Ramos (cell line): ENCODE measurements around the gene BARHL1.

Source experiments
- in situ Hi-C: fragments of 300-500 bp; cut with MboI; formaldehyde crosslinking; loops from one replicate; pipeline ENCODE4 v1.14.3; 2022; ENCODE audit warnings: low sequenced_read_pairs; ENCODE audit not compliant: unreplicated experiment

Gene BARHL1

GRCh38 chr9:132585954-132586829, 3.8 kb downstream of the BARHL1 start:
- in situ Hi-C loops = no loop called here

DNA sequence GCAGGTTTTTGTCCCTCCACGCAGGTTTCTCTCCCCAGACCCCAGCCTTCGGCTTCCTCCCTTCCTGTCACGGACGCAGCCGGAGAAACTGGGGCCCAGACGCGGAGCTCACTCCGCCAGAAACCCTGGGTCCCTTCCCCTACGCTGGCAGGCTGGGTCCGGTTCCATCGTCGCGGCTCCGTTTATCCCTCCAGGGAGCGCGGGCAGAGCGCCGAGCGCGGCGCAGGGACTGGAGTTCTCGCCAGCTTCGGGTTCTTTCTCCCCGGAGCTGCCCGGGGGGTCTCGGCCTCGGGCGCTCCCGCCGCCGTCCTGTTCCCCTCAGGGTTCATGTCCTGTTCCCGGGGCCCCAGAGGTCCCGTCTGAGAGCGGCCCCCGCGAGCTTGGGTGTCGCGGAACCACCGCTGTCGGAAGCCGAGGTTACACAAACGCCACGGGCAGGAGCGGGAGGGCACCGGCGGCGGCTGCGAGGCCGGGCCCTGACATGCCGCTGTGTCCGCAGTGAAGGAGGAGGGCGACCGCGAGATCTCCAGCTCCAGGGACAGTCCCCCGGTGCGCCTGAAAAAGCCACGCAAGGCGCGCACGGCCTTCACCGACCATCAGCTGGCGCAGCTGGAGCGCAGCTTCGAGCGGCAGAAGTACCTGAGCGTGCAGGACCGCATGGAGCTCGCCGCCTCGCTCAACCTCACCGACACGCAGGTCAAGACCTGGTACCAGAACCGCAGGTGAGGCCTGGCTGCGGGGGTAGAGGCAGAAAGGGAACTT, 4.6 kb downstream of the BARHL1 start:
- in situ Hi-C loops = no loop called here

- in situ Hi-C loops = no loop called here
These were observed 5.2 kb downstream of the BARHL1 start for GRCh38 chr9:132587592-132587955.

- in situ Hi-C loops = no loop called here
These were observed 5.7 kb downstream of the BARHL1 start for GRCh38 chr9:132588098-132588497.

DNA sequence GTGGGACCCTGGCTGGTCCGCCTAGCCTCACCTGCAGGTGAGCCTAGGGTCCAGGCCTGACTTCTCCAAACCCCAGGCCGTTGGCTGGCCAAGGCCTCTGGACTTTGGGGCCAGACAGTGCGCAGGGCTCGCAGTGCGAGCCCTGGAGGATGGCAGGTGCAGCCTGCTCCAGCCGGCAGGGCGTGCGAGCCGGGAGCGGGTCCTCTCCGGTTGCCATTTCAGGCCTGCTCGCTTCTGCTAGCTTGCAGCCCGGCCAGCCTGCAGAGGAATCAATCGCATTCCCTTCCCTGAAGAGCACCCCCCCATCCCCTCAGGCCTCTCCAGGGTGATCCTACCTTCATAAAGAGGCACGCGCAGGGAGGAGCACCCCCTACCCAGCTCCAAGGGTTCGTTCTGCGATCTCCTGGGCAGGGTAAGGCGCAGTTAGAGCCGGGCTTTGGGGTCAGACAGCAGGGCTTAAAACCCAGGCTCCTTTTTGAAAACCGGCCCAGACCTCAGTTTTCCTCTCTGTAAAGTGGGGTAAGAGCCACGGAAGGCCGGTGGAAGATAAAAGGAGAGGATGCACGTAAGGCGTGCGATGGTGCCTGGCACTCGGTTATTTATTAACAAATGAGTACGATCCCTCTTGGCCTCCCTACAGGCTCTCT, 6.2 kb downstream of the BARHL1 start:
- in situ Hi-C loops = no loop called here

DNA sequence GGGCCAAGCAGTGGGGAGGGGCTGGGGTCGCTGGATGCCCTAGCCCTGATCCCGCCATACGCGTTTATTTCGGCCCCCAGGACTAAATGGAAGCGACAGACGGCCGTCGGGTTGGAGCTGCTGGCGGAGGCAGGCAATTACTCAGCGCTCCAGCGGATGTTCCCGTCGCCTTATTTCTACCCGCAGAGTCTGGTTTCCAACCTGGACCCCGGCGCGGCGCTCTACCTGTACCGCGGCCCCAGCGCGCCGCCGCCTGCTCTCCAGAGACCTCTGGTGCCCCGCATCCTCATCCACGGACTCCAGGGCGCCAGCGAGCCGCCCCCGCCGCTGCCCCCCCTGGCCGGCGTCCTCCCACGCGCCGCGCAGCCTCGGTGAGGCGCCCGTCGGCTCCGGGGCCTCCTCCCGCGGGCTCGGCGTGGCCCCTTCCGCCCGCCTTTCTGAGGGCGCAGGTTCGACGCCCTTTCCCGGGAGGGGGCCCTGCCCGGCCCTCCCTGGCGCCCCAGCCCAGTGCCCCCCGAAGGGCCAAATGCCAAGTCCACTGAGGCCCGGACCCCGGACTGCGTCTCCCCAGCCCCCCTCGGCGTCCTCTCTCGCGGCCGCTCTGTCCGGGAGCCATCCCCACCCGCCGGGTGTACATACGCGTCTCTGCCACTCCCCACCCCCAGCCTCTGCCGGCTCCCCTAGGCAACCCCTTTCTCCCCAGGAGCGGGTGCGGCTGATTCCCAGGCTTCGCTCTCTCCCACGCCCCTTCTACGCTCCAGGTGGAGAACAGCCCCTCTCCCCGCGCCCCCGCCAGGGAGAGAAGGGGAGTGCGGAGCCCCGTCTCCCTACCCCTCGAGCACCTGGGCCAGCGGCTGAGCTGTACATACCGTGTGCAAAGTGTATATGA, 7.0 kb downstream of the BARHL1 start:
- in situ Hi-C loops = no loop called here

- in situ Hi-C loops = no loop called here
These were observed 7.6 kb downstream of the BARHL1 start for GRCh38 chr9:132590037-132590317.

GRCh38 chr9:132590318-132591182, 8.1 kb downstream of the BARHL1 start:
- in situ Hi-C loops = no loop called here

GRCh38 chr9:132591244-132591643, 8.8 kb downstream of the BARHL1 start:
- in situ Hi-C loops = no loop called here

DNA sequence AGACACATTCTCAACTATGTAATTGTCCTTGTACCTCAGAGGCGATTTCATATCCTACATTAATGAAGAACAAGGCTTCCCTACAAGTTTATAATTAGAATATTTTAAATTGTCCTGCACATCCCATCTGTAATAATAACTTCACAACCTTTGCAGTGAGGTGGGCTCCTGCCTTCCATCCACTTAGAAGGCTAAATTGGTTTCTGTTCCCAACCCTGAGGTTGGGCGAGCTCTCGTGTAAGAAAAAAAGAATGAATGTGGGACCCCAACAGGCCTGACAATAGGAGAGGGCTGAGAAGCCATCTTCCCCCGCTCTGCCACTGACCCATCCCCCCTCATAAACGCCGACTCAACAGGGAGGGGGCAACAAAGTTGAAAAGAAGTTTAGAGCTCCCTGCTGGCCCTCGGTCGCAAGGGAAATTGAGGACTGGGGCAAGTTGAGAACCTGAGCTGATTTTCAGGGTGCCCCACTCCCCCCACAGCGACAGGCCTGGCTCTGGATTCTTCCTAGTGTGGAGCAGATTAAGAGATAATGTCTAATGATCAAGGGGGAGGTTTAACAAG, 9.4 kb downstream of the BARHL1 start:
- in situ Hi-C loops = no loop called here

DNA sequence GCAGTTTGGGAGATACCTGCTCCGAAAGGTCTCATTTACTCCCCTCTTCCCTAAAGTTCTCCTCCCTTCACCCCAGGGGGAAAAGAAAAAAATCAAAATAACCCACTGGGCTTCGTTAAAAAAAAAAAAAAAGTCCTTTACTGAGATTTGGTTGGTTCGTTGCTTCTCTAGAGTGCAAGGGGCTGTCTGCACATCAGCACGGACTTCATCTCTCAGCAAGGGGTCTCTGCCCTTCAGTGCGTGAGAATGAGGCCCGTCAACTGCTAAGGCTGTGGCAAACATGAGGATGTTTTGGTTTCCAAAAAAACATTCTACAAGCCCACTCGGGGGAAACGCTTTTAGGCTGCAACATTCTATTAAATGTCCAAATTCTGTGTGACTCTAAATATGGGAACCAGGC, 10.0 kb downstream of the BARHL1 start:
- in situ Hi-C loops = no loop called here

GRCh38 chr9:132594412-132594811, 12.0 kb downstream of the BARHL1 start:
- in situ Hi-C loops = no loop called here

GRCh38 chr9:132595319-132595718, 12.9 kb downstream of the BARHL1 start:
- in situ Hi-C loops = no loop called here

DNA sequence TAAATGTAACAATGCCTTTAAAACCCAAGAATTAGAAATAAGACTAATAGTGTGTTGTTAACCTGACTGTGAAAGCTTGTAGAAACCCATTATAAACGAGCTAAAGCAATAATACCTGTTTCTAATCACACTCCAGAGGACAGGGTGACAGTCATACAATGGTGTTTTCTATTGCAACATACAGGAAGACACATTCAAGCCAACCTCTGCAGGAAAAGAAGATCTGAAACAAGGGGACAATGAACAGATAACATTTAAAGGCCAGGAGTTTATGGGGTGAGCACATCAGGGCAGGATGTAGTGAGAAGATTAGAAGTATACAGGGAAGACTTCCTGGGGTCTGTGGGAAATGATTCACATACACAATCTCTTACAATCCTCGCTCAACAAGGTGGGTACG, 13.8 kb downstream of the BARHL1 start:
- in situ Hi-C loops = no loop called here

- in situ Hi-C loops = no loop called here
These were observed 14.8 kb downstream of the BARHL1 start for GRCh38 chr9:132597073-132597775.

DNA sequence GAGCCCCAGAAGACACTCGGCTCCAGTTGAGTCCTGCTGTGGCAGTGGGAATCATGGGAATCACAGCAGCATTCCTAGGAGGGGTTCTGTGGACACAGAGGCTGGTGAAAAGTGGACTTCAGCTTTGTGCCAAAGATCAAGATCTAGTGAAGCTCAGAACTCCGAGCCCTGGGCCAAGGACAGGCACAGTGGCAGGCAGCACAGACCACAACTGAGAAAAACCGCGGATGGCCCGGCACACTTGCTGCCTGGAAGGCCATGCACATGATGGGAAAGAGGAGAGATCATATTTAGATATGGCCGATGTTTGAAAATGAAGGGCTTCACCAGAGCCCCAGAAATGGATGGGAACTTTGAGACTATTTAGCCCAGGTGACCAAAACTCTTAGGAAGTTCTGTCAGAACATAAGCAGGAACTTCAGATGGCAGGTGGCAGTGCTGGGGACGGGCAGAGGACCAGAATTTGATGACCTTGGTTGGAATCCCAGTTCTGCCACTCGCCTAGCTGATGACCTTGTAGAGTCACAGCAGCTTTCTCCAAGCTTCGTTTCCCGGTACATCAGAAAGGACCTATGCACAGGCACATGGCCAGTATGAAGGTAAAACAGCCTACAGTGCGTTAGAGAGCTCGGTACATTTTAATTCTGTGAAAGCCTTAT, 18.0 kb downstream of the BARHL1 start:
- in situ Hi-C loops = no loop called here

GRCh38 chr9:132602207-132602606, 19.8 kb downstream of the BARHL1 start:
- in situ Hi-C loops = no loop called here

GRCh38 chr9:132605387-132605786, 23.0 kb downstream of the BARHL1 start:
- in situ Hi-C loops = no loop called here
